Measurements from ENCODE around the gene HSD17B4.

Gene HSD17B4

GRCh38 chr5:119453040-119453373 lies 710 bp downstream of the HSD17B4 start:
- DNase-seq (ENCODE audit: low spot score) = no peak
- no peak for TF ChIP-seq CTCF (IDR thresholded peaks at IDR 0.05; ENCODE audit: borderline replicate concordance, control extremely low read depth, extremely low read depth, insufficient read depth, missing control alignments)
- in situ Hi-C loops (cut with MboI; ENCODE audit: low sequenced_read_pairs, unreplicated experiment) = loop anchor here (25.0 kb wide), 1 partner anchor 1009 kb away; the partner anchor contains the start of gene PRR16

GRCh38 chr5:119454171-119454570 lies 1.9 kb downstream of the HSD17B4 start:
- in situ Hi-C loops (cut with MboI; ENCODE audit: low sequenced_read_pairs, unreplicated experiment) = loop anchor here (25.0 kb wide), 1 partner anchor 1008 kb away; the partner anchor contains the start of gene PRR16
- DNase-seq (ENCODE audit: low spot score) = no peak
- TF ChIP-seq CTCF (IDR thresholded peaks at IDR 0.05; ENCODE audit: borderline replicate concordance, control extremely low read depth, extremely low read depth, insufficient read depth, missing control alignments) = no peak

- no peak for DNase-seq (ENCODE audit: low spot score)
- in situ Hi-C loops (cut with MboI; ENCODE audit: low sequenced_read_pairs, unreplicated experiment) = loop anchor here (25.0 kb wide), 1 partner anchor 1003 kb away; the partner anchor contains the start of gene PRR16
Observed at GRCh38 chr5:119458911-119459632, 6.8 kb downstream of the HSD17B4 start.

GRCh38 chr5:119465640-119466039 lies 13.3 kb downstream of the HSD17B4 start:
- in situ Hi-C loops (cut with MboI; ENCODE audit: low sequenced_read_pairs, unreplicated experiment) = loop anchor here (25.0 kb wide), 1 partner anchor 997 kb away; the partner anchor contains the start of gene PRR16
- no peak for DNase-seq (ENCODE audit: low spot score)
- TF ChIP-seq CTCF (IDR thresholded peaks at IDR 0.05; ENCODE audit: borderline replicate concordance, control extremely low read depth, extremely low read depth, insufficient read depth, missing control alignments) = no peak

More at GRCh38 chr5:119458911-119459632, 6.8 kb downstream of the HSD17B4 start:
- no peak for TF ChIP-seq CTCF (IDR thresholded peaks at IDR 0.05; ENCODE audit: borderline replicate concordance, control extremely low read depth, extremely low read depth, insufficient read depth, missing control alignments)

GRCh38 chr5:119468286-119468685 lies 16.0 kb downstream of the HSD17B4 start:
- DNase-seq (ENCODE audit: low spot score) = no peak
- in situ Hi-C loops (cut with MboI; ENCODE audit: low sequenced_read_pairs, unreplicated experiment) = loop anchor here (25.0 kb wide), 1 partner anchor 994 kb away; the partner anchor contains the start of gene PRR16
- TF ChIP-seq CTCF (IDR thresholded peaks at IDR 0.05; ENCODE audit: borderline replicate concordance, control extremely low read depth, extremely low read depth, insufficient read depth, missing control alignments) = no peak

GRCh38 chr5:119470105-119470763 lies 17.9 kb downstream of the HSD17B4 start:
- DNase-seq (ENCODE audit: low spot score) = no peak
- no peak for TF ChIP-seq CTCF (IDR thresholded peaks at IDR 0.05; ENCODE audit: borderline replicate concordance, control extremely low read depth, extremely low read depth, insufficient read depth, missing control alignments)
- in situ Hi-C loops (cut with MboI; ENCODE audit: low sequenced_read_pairs, unreplicated experiment) = loop anchor here (25.0 kb wide), 1 partner anchor 992 kb away; the partner anchor contains the start of gene PRR16
